Endometrium (tissue), 2 donors: ENCODE data around the gene ATP6V1F.

Source experiments
- FAIRE-seq: peaks from 2 replicates; lab custom pipeline; 2012; peaks lifted over from hg19 to GRCh38; lab: Jason Lieb, UNC
- donor health status: control.
- donor health status: control.

Gene ATP6V1F, protein sequence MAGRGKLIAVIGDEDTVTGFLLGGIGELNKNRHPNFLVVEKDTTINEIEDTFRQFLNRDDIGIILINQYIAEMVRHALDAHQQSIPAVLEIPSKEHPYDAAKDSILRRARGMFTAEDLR

GRCh38 chr7:128862571-128863432 lies at the start of gene ATP6V1F:
ATP6V1F (plus strand) TSS chr7:128862856; CDS start chr7:128862905, 49 bp downstream.
- FAIRE-seq: peak; percentile 87

GRCh38 chr7:128814499-128814898 lies 48.2 kb upstream of the ATP6V1F start:
- no peak for FAIRE-seq

DNA sequence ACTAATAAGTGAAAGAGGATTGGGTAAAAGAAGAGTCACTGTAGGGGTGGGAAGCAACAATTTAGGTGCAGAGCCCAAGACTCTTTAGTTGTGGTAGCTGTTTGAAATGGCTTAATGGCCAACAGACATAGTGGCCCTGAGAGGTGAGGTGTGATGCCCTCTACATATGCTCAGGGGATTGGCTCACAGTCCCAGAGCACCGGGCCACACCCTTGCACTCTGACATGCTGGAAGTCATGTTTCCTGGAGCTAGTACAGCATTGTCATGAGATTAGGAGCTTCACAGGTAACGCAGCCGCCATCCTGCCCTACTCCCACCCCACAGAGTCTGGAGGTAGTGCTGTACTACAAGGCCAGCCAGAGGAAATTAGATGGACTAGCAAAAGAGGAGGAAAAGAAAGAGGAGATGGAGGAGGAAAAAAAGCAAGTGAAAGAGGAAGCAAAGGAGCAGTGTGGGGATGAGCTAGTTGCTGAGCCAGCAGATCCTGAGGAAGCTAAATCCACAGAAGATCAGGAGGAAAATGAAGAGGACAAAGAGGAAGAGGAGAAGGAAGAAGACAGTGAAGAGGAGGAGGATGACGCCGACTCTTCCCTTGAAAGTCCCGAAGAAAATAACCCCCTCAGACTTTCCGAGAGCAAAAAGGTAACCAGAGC lies 47.2 kb upstream of the ATP6V1F start:
- FAIRE-seq: no peak

DNA sequence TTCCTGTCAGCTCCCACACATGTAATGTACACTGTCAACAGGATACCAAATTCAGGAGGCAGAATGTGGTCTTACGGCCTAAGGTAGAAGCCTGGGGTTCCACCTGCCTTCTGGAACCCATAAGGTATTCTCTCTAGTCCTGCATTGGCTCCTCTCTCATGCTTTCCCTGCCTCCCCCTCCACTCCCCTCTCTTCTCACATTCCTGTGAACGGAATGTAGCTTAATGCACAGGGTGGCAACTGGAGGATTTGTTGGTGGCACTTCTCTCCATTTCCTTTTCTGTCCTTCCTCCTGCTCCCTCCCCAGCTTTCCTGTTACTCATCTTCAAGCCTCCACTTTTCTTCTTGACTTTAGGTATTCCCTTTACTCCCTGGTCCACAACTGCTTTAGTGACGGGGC lies 44.0 kb upstream of the ATP6V1F start:
- no peak for FAIRE-seq

- FAIRE-seq: no peak
Observed at GRCh38 chr7:128821724-128822123, 40.9 kb upstream of the ATP6V1F start.

- no peak for FAIRE-seq
Observed at GRCh38 chr7:128826512-128826911, 36.1 kb upstream of the ATP6V1F start.

GRCh38 chr7:128826916-128827247 lies 35.8 kb upstream of the ATP6V1F start:
- FAIRE-seq: no peak

- FAIRE-seq: no peak
Observed at GRCh38 chr7:128827248-128827958, 35.3 kb upstream of the ATP6V1F start.

GRCh38 chr7:128827971-128828711 lies 34.5 kb upstream of the ATP6V1F start:
- FAIRE-seq: no peak

- FAIRE-seq: no peak
Observed at GRCh38 chr7:128829391-128830166, 33.1 kb upstream of the ATP6V1F start.

GRCh38 chr7:128830231-128831177 lies 32.2 kb upstream of the ATP6V1F start, which contains the start of gene FLNC:
FLNC (plus strand) TSS chr7:128830406; CDS start chr7:128830638, 232 bp downstream.
- no peak for FAIRE-seq

GRCh38 chr7:128831178-128831993 lies 31.3 kb upstream of the ATP6V1F start:
- FAIRE-seq: no peak

GRCh38 chr7:128831994-128832879 lies 30.4 kb upstream of the ATP6V1F start:
- FAIRE-seq: no peak

GRCh38 chr7:128832880-128833147 lies 29.8 kb upstream of the ATP6V1F start:
- no peak for FAIRE-seq

DNA sequence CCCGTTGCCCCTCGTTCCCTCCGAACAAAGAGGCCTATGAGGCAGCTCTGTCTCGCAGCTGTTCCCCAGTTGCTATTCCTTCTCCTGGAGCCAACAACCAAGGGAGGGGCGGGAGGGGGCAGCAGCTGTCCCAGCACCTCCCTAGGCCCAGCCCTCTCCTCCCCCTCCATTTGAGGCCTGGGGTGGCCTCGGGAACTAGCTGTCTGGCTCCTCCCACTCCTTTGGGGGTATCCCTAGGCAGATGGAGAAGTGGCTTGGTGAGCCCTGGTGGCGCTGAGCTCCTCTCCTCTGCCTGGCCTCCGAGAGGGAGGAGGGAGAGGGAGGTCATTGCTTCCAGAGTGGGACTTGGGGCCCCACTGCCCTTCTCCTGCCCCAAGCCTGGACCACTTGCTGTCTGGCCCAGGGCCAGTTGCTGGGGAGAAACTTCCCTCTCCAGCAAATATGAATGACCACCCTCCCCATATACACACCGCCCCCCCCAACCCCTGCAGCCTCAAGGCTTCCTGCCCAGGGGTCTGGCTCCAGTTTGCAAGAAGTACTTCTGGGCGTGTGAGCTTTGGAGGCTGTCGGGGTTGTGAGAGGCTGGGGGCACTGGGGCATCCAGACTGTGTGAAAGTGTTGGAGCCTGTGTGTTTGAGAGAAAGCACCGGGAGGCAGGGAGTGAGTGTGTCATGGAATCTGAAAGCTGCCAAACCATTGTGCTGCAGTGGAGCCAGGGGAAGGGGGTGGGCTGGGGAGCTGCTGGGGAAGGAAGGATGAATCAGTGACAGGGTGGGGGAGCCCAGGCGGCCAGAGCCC lies 29.3 kb upstream of the ATP6V1F start:
- FAIRE-seq: no peak

- no peak for FAIRE-seq
Observed at GRCh38 chr7:128833946-128834325, 28.7 kb upstream of the ATP6V1F start.

GRCh38 chr7:128835231-128835751 lies 27.4 kb upstream of the ATP6V1F start:
- FAIRE-seq: no peak
